ENCODE data around the gene ITGB5. TPM values are rescaled to one million over a fixed set of nuclear protein-coding genes. Genes with fewer than 3 reads are reported as not detected.
"Not testable (repeated sequence)": the region's sequence is repeated elsewhere in the genome, so short reads cannot be mapped to it uniquely, and the experiment has no call there.

The ITGB5 gene
- polyA plus RNA-seq, 1 donor from 2014 or later: 0.69 TPM

DNA sequence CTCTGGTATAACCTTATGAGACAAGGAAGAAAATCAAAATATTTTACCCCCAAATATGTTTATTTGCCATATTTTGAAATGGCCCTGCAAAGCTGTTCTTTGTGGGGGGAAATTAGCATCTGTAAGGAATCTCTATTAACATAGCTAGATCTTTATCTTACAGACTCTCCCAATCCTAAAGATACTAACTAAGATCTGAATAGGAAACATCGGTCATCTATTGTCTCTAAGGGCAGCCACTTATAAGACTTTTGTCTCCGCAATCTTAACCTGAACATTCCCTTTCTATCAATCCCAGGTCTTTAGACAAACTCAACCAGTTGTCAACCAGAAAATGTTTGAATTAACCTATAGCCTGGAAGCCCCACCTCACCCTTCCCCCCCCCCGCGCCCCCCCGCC is 135.7 kb downstream of the ITGB5 start:
- Mint-ChIP-seq H3K27ac (no peak overlapping the region), H3K4me3 (no peak overlapping the region), H3K9me3 (no peaks in the 10 kb centered on the region), H3K36me3 (no peaks in the 10 kb centered on the region), H3K4me1 (no peaks in the 10 kb centered on the region), H3K27me3 (no peaks in the 10 kb centered on the region)

GRCh38 chr3:124749877-124750276 is 137.3 kb downstream of the ITGB5 start:
- H3K27me3 Mint-ChIP-seq, H3K9me3 Mint-ChIP-seq, H3K4me1 Mint-ChIP-seq, H3K4me3 Mint-ChIP-seq, H3K36me3 Mint-ChIP-seq, H3K27ac Mint-ChIP-seq: not testable (repeated sequence)

- Mint-ChIP-seq H3K27me3 (no peaks in the 10 kb centered on the region), H3K9me3 (no peaks in the 10 kb centered on the region), H3K4me3 (no peak overlapping the region), H3K36me3 (peaks cover 4% of the 10 kb centered on the region), H3K27ac (no peak overlapping the region), H3K4me1 (no peaks in the 10 kb centered on the region)
These were observed 138.5 kb downstream of the ITGB5 start for GRCh38 chr3:124748560-124749198.

GRCh38 chr3:124747111-124747981 is 139.8 kb downstream of the ITGB5 start:
- Mint-ChIP-seq H3K36me3 (peaks cover 4% of the 10 kb centered on the region), H3K4me1 (no peaks in the 10 kb centered on the region), H3K27ac (no peak overlapping the region), H3K9me3 (no peaks in the 10 kb centered on the region), H3K27me3 (no peaks in the 10 kb centered on the region), H3K4me3 (no peak overlapping the region)

DNA sequence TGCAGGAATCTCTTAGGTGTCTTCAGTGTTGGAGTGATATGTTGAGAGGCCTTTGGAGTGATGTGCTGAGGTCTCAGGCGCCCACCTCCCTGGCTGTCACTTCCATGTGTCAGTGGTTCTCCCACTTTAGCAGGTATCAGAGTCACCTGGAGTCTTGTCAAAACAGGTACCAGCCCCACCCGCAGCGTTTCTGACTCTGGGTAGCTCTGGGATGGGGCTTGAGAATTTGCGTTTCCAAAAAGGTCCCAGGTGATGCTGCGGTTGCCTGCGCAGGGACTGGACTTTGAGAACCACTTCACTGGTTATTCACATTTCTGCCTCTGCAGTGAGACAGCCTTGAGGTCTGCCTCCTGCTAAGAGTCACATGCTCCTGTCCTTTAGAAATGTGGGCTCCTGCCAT is 141.4 kb downstream of the ITGB5 start:
- H3K36me3 Mint-ChIP-seq: peaks cover 4% of the 10 kb centered on the region
- no peak overlapping the region for H3K4me3 Mint-ChIP-seq
- H3K4me1 Mint-ChIP-seq: no peaks in the 10 kb centered on the region
- H3K27me3 Mint-ChIP-seq: no peaks in the 10 kb centered on the region
- no peak overlapping the region for H3K27ac Mint-ChIP-seq
- H3K9me3 Mint-ChIP-seq: no peaks in the 10 kb centered on the region

- H3K4me1 Mint-ChIP-seq: peaks cover 3 to 10% (median 4%) of the 10 kb centered on the region in 3 donors
- no peak overlapping the region for H3K4me3 Mint-ChIP-seq
- H3K27ac Mint-ChIP-seq: no peak overlapping the region
- H3K27me3 Mint-ChIP-seq: no peaks in the 10 kb centered on the region
- no peaks in the 10 kb centered on the region for H3K9me3 Mint-ChIP-seq
- H3K36me3 Mint-ChIP-seq: peaks cover 11% of the 10 kb centered on the region
These were observed 146.1 kb downstream of the ITGB5 start for GRCh38 chr3:124741027-124741426.

DNA sequence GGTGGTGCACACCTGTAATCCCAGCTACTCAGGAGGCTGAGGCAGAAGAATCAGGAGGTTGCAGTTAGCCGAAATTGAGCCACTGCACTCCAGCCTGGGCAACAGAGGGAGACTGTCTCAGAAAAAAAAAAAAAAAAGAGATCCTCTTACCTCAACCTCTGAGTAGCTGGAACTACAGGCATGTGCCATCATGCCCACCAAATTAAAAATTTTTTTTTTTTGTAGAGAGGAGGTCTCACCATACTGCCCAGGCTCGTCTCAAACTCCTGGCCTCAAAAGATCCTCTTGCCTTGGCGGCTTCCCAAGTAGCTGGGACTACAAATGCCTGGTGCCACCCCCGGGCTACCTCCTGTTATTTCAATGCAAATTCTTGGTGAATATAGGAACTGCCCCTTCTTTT is 155.4 kb downstream of the ITGB5 start:
- H3K9me3 Mint-ChIP-seq: no peaks in the 10 kb centered on the region
- peaks cover 1% of the 10 kb centered on the region for H3K27me3 Mint-ChIP-seq
- peaks cover 10 to 23% (median 19%) of the 10 kb centered on the region in 3 donors for H3K4me1 Mint-ChIP-seq
- H3K4me3 Mint-ChIP-seq: peak overlapping the region in 3 of 4 donors; percentile 25 to 92 (median 49)
- H3K27ac Mint-ChIP-seq: no peak overlapping the region
- H3K36me3 Mint-ChIP-seq: no peaks in the 10 kb centered on the region

- Mint-ChIP-seq H3K36me3 (no peaks in the 10 kb centered on the region), H3K9me3 (no peaks in the 10 kb centered on the region), H3K27me3 (peaks cover 1% of the 10 kb centered on the region), H3K4me3 (peak overlapping the region; percentile 92 to 100 (median 100)), H3K27ac (peak overlapping the region in 2 of 3 donors; percentile 50 to 95), H3K4me1 (peaks cover 10 to 23% (median 19%) of the 10 kb centered on the region in 3 donors)
These were observed 156.2 kb downstream of the ITGB5 start for GRCh38 chr3:124730941-124731297.

DNA sequence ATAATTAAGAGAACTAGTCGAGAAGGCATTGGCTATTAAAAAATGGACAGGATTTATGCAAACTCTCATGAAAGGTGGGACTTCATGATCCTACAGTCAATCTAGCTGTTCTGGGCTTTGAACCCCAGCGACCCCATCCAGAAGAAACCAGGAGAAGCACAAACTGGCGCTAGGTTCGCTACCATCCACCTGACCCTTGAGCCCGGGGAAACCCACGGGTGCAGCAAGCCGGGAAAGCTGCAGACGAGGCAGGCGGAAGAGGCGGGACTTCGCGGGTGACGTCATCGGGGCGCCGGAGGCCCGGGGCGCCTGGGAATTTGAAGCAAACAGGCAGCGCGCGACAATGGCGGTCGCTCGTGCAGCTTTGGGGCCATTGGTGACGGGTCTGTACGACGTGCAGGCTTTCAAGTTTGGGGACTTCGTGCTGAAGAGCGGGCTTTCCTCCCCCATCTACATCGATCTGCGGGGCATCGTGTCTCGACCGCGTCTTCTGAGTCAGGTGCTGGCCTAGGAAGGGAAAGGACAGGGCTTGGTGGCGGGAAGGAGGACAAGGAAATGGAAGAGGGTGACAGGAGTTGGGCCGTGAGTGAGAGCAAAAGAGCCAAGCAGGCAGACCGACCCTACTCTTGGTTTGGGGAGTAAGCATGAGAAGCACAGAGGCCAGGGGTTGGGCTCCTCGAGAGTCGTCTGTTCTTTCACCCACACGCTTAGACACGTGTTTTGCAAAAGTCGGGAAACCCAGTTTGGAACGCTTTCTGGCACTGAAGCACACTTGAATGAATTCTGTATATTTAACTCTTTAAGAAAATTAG is 156.8 kb downstream of the ITGB5 start, which contains the start of gene UMPS:
Gene UMPS, plus strand, starts transcription at position 324 of the 812 bp plus-strand sequence. Its CDS starts 20 bp downstream, at position 344.
- H3K9me3 Mint-ChIP-seq: no peaks in the 10 kb centered on the region
- peaks cover 10 to 23% (median 19%) of the 10 kb centered on the region in 3 donors for H3K4me1 Mint-ChIP-seq
- peak within 1 kb of the TSS; percentile 50 to 98 (median 95) for H3K27ac Mint-ChIP-seq
- no peaks in the 10 kb centered on the region for H3K36me3 Mint-ChIP-seq
- peak within 1 kb of the TSS; percentile 92 to 100 (median 100) for H3K4me3 Mint-ChIP-seq
- H3K27me3 Mint-ChIP-seq: peaks cover 5% of the 10 kb centered on the region

- H3K4me3 Mint-ChIP-seq: no peak overlapping the region
- H3K9me3 Mint-ChIP-seq: no peaks in the 10 kb centered on the region
- no peak overlapping the region for H3K27ac Mint-ChIP-seq
- no peaks in the 10 kb centered on the region for H3K4me1 Mint-ChIP-seq
- peaks cover 31% of the 10 kb centered on the region for H3K27me3 Mint-ChIP-seq
- H3K36me3 Mint-ChIP-seq: peaks cover 1% of the 10 kb centered on the region
These were observed 164.6 kb downstream of the ITGB5 start for GRCh38 chr3:124722589-124722988.

DNA sequence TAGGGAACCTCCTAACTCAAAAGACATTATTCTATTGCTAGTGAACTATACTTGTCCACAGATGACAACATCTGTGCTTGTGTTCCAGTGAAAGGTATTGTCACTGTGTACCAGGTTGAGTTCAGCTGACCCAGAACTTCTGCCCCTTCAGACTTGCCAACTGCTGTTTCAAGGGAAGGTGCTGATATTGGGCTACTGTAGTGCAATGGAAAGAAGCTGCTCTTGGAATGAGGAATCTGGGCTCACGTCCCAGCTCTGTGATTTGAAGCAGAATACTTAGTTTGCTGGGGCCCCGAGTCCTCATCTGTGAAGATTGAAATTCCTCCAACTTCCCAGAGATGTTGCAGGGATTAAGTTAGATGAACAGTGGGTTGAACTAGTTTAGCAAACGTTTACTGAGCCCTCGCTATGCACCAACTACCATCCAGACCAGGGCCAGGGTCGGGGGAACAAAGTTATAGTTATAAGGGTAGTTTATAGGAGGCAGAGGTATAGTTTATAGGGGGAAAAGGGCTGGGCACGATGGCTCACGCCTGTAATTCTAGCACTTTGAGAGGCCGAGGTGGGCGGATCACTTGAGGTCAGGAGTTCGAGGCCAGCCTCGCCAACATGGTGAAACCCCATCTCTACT is 172.8 kb downstream of the ITGB5 start:
- H3K27me3 Mint-ChIP-seq: peaks cover 16% of the 10 kb centered on the region
- no peak overlapping the region for H3K27ac Mint-ChIP-seq
- no peaks in the 10 kb centered on the region for H3K9me3 Mint-ChIP-seq
- no peaks in the 10 kb centered on the region for H3K4me1 Mint-ChIP-seq
- H3K4me3 Mint-ChIP-seq: no peak overlapping the region
- H3K36me3 Mint-ChIP-seq: peaks cover 3% of the 10 kb centered on the region

Other genes starting within 250 kb of the ITGB5 start
- 20.2 TPM for gene UMPS, start 156.9 kb downstream of the ITGB5 start, polyA plus RNA-seq
- not detected for gene MUC13, start 47.4 kb upstream of the ITGB5 start, polyA plus RNA-seq
- 1.5 TPM for gene HEG1, start 168.6 kb upstream of the ITGB5 start, polyA plus RNA-seq

Measured in IgD-negative memory B cell (primary cell).